Kidney epithelial cell (primary cell): Measurements from ENCODE around the gene KCNIP1. TPM values are rescaled to one million over a fixed set of nuclear protein-coding genes. Genes with fewer than 3 reads are reported as not detected.

ENCODE experiments used
- DNase-seq: peaks from one replicate; pipeline ENCODE4 v3.0.0-alpha.2; 2010; ENCODE audit warnings: low read depth
- H3K27me3 ChIP-seq: 2 replicates; pipeline ENCODE4 v1.6.0; 2011; ENCODE audit warnings: low read length; ENCODE audit not compliant: control insufficient read depth, insufficient read depth
- H3K36me3 ChIP-seq: 2 replicates; pipeline ENCODE4 v1.5.1; 2011; ENCODE audit warnings: low read length; ENCODE audit not compliant: control insufficient read depth, insufficient read depth
- H3K4me3 ChIP-seq: 2 replicates; pipeline ENCODE4 v1.5.1; 2011; ENCODE audit warnings: low read depth, mild to moderate bottlenecking, control low read depth, low read length
- total RNA-seq: library from RNA; depleted of rRNA; stranded (reverse); fragments of >200 nt; gene quantifications from 2 replicates; pipeline ENCODE4 v1.2.3, GENCODE V29; 2015
- TF ChIP-seq, protein P1 (sequence below): IDR thresholded peaks from 2 replicates; pipeline ENCODE4 v1.5.1; 2011; ENCODE audit warnings: mild to moderate bottlenecking, moderate library complexity, low read length, control low read depth, inconsistent platforms; ENCODE audit not compliant: insufficient read depth, poor library complexity, severe bottlenecking

Gene KCNIP1
- total RNA-seq, 1 donor from 2014 or later = 3.4 TPM

DNA sequence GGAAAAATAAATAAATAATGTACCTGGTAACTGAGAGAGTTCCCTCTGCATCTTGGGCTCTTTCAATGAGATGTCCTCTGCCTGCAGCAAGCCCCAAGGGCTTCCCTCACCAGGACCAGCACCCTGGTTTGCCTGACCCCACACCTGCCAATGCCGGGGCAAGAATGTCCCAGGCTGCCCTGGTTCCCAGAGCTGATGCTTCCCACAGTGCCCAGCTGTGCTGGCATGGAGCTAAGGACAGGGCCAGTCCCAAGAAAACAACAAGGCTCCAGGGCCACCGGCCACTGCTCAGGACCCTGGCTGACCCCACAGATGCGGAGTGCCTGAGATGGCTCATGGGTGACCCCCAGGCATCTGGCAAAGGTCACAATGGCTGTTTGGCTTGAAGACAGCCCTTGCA is 123.5 kb downstream of the KCNIP1 start:
- DNase-seq = no peak
- Histone ChIP-seq H3K36me3 (no peaks in the 10 kb centered on the region), H3K27me3 (peaks cover 2% of the 10 kb centered on the region), H3K4me3 (no peak overlapping the region)
- TF ChIP-seq, protein P1, sequence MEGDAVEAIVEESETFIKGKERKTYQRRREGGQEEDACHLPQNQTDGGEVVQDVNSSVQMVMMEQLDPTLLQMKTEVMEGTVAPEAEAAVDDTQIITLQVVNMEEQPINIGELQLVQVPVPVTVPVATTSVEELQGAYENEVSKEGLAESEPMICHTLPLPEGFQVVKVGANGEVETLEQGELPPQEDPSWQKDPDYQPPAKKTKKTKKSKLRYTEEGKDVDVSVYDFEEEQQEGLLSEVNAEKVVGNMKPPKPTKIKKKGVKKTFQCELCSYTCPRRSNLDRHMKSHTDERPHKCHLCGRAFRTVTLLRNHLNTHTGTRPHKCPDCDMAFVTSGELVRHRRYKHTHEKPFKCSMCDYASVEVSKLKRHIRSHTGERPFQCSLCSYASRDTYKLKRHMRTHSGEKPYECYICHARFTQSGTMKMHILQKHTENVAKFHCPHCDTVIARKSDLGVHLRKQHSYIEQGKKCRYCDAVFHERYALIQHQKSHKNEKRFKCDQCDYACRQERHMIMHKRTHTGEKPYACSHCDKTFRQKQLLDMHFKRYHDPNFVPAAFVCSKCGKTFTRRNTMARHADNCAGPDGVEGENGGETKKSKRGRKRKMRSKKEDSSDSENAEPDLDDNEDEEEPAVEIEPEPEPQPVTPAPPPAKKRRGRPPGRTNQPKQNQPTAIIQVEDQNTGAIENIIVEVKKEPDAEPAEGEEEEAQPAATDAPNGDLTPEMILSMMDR = no peak

DNA sequence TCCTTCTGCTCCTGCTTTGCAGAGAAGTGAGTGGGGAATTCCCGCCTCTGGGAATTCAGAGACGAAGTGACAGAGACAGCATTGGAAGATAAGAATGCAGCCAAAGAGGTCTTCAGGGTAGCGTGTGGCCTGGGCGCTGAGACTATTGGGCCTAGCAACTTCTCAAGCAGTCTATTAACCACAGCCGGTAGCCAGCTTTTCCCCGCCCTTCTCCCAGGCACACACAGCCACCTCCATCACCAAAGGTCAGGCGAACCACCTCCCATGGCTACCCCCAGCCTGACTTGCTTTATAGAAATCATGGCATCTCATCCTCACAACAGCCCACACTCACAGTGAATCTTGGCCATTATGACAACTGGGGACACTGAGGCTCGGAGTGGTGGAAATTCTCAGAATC is 124.2 kb downstream of the KCNIP1 start:
- Histone ChIP-seq H3K36me3 (no peaks in the 10 kb centered on the region), H3K4me3 (no peak overlapping the region), H3K27me3 (peaks cover 2% of the 10 kb centered on the region)
- DNase-seq = no peak
- TF ChIP-seq, protein P1 = no peak

DNA sequence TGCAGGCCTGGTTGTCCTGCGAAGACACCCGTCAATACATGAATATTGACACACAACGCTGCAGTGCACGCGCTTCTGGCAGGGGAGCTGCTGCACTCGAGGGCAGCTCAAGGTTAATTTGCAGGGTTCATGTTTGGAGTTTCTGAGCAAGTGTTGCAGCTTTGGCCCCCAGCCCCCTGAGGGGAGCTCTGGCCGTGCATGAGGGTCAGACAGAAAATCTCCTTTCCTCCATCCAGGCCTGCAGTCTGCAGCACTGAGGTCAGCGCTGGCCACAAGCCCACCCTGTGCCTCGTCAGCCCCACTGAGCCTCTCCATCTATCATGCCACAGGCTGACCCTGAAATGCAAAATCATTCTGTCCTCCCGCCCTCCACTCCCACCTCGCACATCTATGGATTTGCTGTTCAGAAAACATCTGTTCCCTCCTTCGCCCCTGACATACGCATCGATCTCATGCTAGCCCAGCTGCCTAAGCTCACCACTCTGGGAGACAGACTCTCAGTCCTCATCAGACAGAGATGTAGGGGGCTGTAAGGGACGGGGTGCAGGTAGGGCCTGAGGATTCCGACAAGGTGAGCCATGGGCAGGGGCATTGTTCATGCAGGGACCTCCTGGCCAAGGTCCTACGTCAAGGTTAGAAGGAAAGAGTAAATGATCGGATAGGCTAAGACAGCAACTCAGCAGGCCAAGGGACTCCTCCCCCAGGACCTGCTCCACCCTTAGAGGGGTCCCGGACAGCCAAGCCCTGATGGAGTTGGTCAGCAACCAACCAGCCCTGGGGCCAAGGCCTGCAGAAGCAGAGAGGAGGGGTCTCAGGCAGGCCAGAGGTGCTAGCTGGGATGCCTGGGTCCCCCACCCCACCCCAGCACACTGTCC is 125.1 kb downstream of the KCNIP1 start:
- TF ChIP-seq, protein P1 = no peak

DNA sequence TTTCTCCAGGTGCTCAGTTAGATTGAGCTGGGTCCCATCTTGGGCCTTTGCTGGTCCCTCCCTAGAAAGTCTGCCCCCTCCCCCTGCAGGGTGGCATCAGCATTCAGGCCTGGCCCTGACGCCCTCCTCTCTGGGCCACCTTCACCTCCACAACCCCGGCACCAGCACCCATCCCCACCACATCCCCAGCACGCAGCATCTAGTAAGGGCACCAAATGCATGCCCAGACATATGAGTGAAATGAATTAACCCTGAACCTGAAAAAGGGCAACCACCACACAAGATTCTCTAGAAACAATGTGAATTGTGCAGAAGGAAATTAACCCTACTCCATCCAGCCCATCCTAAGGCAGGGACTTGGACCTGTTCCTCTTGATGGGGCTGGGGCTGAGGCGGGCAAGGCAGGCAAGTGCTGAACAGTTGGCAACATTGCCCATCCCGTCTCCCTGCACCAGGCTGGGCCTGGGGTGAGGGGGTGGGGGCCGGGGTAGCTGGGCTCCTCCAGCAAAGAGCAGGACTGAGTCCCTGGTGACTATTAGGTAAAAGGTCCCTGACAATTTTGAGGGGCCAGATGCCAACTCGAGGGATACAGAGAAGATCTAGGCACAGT is 125.9 kb downstream of the KCNIP1 start:
- DNase-seq = no peak
- Histone ChIP-seq H3K36me3 (no peaks in the 10 kb centered on the region), H3K4me3 (no peak overlapping the region), H3K27me3 (peaks cover 2% of the 10 kb centered on the region)
- TF ChIP-seq, protein P1 = no peak

More for the DNA sequence above, 125.1 kb downstream of the KCNIP1 start:
- no peak overlapping the region for H3K4me3 ChIP-seq
- H3K27me3 ChIP-seq = peaks cover 2% of the 10 kb centered on the region
- no peaks in the 10 kb centered on the region for H3K36me3 ChIP-seq
- DNase-seq = no peak

DNA sequence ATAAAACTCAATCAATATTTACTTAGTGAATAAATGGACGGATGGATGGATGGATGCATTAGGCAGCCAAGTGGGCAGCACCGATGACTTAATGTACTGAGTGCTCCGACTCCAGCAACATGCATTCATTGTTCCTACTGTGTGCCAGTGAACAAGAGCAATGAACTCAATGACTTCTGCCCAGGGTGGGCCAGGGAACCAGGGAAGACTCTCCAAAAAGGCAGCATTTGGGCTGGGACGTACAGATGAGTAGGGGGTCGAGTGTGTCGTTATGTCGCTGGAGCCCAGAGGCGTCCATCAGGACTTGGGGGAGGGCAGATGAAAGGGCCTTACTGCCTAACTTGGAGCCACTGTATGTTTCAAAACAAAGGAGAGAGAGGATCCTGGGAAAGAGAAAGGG is 126.4 kb downstream of the KCNIP1 start:
- H3K27me3 ChIP-seq = peaks cover 2% of the 10 kb centered on the region
- no peak overlapping the region for H3K4me3 ChIP-seq
- DNase-seq = no peak
- TF ChIP-seq, protein P1 = no peak
- no peaks in the 10 kb centered on the region for H3K36me3 ChIP-seq
